Bronchial epithelial cell (primary cell): ENCODE measurements around the gene MARCHF5. TPM values are rescaled to one million over a fixed set of nuclear protein-coding genes. Genes with fewer than 3 reads are reported as not detected.
"Not testable (repeated sequence)": the region's sequence is repeated elsewhere in the genome, so short reads cannot be mapped to it uniquely, and the experiment has no call there.

Source experiments
- DNase-seq: peaks from one replicate; pipeline ENCODE4 v3.0.0-alpha.2; 2010; ENCODE audit warnings: low read depth
- FAIRE-seq: peaks from 2 replicates; lab custom pipeline; 2011; peaks lifted over from hg19 to GRCh38; lab: Jason Lieb, UNC
- H3K27me3 ChIP-seq: 2 replicates; pipeline ENCODE4 v1.5.1; 2011; ENCODE audit warnings: low read length; ENCODE audit not compliant: control insufficient read depth, insufficient read depth
- H3K36me3 ChIP-seq: 2 replicates; pipeline ENCODE4 v1.5.1; 2011; ENCODE audit warnings: low read length; ENCODE audit not compliant: control insufficient read depth, insufficient read depth
- H3K4me3 ChIP-seq: 2 replicates; pipeline ENCODE4 v1.5.1; 2011; ENCODE audit warnings: mild to moderate bottlenecking, low read depth, low read length, control low read depth
- CTCF ChIP-seq: IDR thresholded peaks from 2 replicates; pipeline ENCODE4 v1.5.1; 2011; ENCODE audit warnings: mild to moderate bottlenecking, moderate library complexity, low read length, control low read depth, inconsistent platforms; ENCODE audit not compliant: insufficient read depth, severe bottlenecking
- total RNA-seq: library from RNA; depleted of rRNA; stranded (reverse); fragments of >200 nt; gene quantifications from 2 replicates; pipeline ENCODE4 v1.2.1, GENCODE V29; 2014

The MARCHF5 gene
- total RNA-seq, 1 donor from 2014 or later = 23.2 TPM

GRCh38 chr10:92384741-92385140 is 93.8 kb downstream of the MARCHF5 start:
- DNase-seq (peak; percentile 22), FAIRE-seq (no peak)
- Histone ChIP-seq H3K4me3 (no peak overlapping the region), H3K27me3 (no peaks in the 10 kb centered on the region), H3K36me3 (no peaks in the 10 kb centered on the region)
- no peak for TF ChIP-seq CTCF

- H3K36me3 ChIP-seq = no peaks in the 10 kb centered on the region
- no peak overlapping the region for H3K4me3 ChIP-seq
- no peak for TF ChIP-seq CTCF
- H3K27me3 ChIP-seq = no peaks in the 10 kb centered on the region
- no peak for DNase-seq
- FAIRE-seq = no peak
Observed at GRCh38 chr10:92385831-92386230, 94.9 kb downstream of the MARCHF5 start.

- Histone ChIP-seq H3K4me3 (no peak overlapping the region), H3K27me3 (no peaks in the 10 kb centered on the region), H3K36me3 (no peaks in the 10 kb centered on the region)
- no peak for TF ChIP-seq CTCF
- peak; percentile 49 for DNase-seq
- no peak for FAIRE-seq
Observed at GRCh38 chr10:92387289-92387940, 96.4 kb downstream of the MARCHF5 start.

DNA sequence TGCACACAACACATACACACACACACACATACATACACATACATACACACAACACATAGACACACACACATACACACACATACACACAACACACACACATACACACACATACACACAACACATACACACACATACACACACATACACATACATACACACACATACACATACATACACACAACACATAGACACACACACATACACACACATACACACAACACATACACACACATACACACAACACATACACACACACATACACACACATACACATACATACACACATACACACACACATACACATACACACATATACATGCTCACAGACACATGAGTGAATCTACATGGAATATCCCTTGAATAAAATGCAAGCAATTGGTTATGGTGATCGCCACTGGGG is 102.2 kb downstream of the MARCHF5 start:
- FAIRE-seq = peak; percentile 98
- not testable (repeated sequence) for H3K4me3 ChIP-seq, DNase-seq, H3K36me3 ChIP-seq, H3K27me3 ChIP-seq

DNA sequence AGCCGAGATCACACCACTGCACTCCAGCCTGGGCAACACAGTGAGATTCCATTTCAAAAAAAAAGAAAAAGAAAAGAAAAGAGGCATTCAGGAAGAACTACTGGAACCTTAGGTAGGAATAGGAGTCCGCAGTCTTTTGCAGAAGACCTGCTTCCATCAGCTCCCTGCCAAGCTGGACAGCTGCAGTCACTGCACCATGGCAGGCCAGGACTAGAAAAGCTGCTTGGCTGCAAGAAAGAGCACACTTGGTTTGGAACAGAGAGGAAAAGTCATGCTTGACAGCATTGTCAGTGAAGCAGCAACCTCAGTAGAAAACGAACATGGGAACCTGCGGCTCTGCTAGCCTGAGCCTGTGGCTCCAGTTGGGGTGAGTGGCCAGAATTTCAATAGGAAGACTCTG is 104.3 kb downstream of the MARCHF5 start:
- no peak for FAIRE-seq
- Histone ChIP-seq H3K36me3 (no peaks in the 10 kb centered on the region), H3K27me3 (no peaks in the 10 kb centered on the region), H3K4me3 (no peak overlapping the region)
- no peak for DNase-seq
- no peak for TF ChIP-seq CTCF

DNA sequence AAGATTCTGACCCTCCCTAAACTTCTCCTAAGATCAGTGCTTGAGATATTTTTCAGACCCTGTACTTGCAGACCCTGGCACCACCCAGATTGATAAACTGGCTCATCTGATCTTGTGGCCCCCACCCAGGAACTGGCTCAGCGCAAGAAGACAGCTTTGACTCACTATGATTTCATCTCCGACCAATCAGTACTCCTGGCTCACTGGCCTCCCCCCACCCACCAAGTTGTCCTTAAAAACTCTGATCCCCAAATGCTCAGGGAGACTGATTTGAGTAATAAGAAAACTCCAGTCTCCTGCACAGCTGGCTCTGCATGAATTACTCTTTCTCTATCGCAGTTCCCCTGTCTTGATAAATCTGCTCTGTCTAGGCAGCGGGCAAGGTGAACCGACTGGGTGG is 111.3 kb downstream of the MARCHF5 start:
- FAIRE-seq, DNase-seq, H3K27me3 ChIP-seq, H3K36me3 ChIP-seq, H3K4me3 ChIP-seq: not testable (repeated sequence)

Other genes with a start within 250 kb of the MARCHF5 start
- gene CPEB3, start 89 bp upstream of the MARCHF5 start, total RNA-seq = 2.4 and 3.3 TPM in 2 replicates